HEK293 (cell line): ENCODE measurements around the gene GNG7.

Experiments used
- CTCF ChIA-PET: fragments of 350-600 bp; formaldehyde crosslinking; extraction: SDS; loops from one replicate; lab custom pipeline; 2021; ENCODE audit warnings: antibody characterized with exemption; lab: Yijun Ruan, JAX
- POLR2A ChIA-PET: fragments of 300-600 bp; formaldehyde crosslinking; extraction: SDS; loops from one replicate; lab custom pipeline; 2020; ENCODE audit warnings: antibody characterized with exemption, inconsistent platforms; lab: Yijun Ruan, JAX
- H3K27ac ChIP-seq: fragments of 200-500 bp; sonication (Bioruptor generic); 2 replicates; pipeline ENCODE4 v1.5.1; 2014; ENCODE audit warnings: low read depth, low read length, control low read depth, inconsistent platforms; ENCODE audit errors: extremely low read depth
- H3K36me3 ChIP-seq, 2 experiments: fragments of 200-500 bp in 1 of 2; sonication (Bioruptor generic) in 1 of 2; 1 replicate in 1 of 2; 2 replicates in 1 of 2; pipeline ENCODE4 v1.5.1; 2014 to 2017; ENCODE audit warnings: inconsistent platforms in 2 of 2, low read length in 2 of 2; ENCODE audit not compliant: control insufficient read depth in 2 of 2, insufficient read depth in 1 of 2
- H3K4me1 ChIP-seq: fragments of 200-500 bp; sonication (Bioruptor generic); 2 replicates; pipeline ENCODE4 v1.5.1; 2014; ENCODE audit warnings: mild to moderate bottlenecking, low read length, inconsistent platforms; ENCODE audit not compliant: control insufficient read depth, insufficient read depth
- H3K4me3 ChIP-seq: 2 replicates; pipeline ENCODE4 v1.5.1; 2011; ENCODE audit warnings: low read depth, mild to moderate bottlenecking, control low read depth, low read length, moderate library complexity
- H3K9me3 ChIP-seq: fragments of 200-500 bp; sonication (Bioruptor generic); 2 replicates; pipeline ENCODE4 v1.5.1; 2014; ENCODE audit warnings: low read depth, low read length, inconsistent platforms; ENCODE audit not compliant: control insufficient read depth, insufficient read depth
- AEBP2 ChIP-seq: fragments of 450-650 bp; formaldehyde crosslinking; IDR thresholded peaks from 2 replicates; pipeline ENCODE4 v1.5.1; 2016; ENCODE audit warnings: missing biosample characterization, missing genetic modification characterization, borderline replicate concordance
- ATF2 ChIP-seq: fragments of 450-650 bp; formaldehyde crosslinking; IDR thresholded peaks from 2 replicates; pipeline ENCODE4 v1.5.1; 2016; ENCODE audit warnings: missing biosample characterization, missing genetic modification characterization, low read depth
- BCL11B ChIP-seq: fragments of 450-650 bp; formaldehyde crosslinking; IDR thresholded peaks from 2 replicates; pipeline ENCODE4 v1.5.1; 2016; ENCODE audit warnings: low read depth, missing biosample characterization, missing genetic modification characterization
- FEZF1 ChIP-seq: fragments of 450-650 bp; formaldehyde crosslinking; IDR thresholded peaks from 2 replicates; pipeline ENCODE4 v1.5.1; 2016; ENCODE audit warnings: missing biosample characterization, missing genetic modification characterization
- INSM2 ChIP-seq: fragments of 450-650 bp; formaldehyde crosslinking; IDR thresholded peaks from 2 replicates; pipeline ENCODE4 v1.5.1; 2016; ENCODE audit warnings: missing biosample characterization, missing genetic modification characterization
- KLF17 ChIP-seq: fragments of 450-650 bp; formaldehyde crosslinking; IDR thresholded peaks from 2 replicates; pipeline ENCODE4 v1.5.1; 2016; ENCODE audit warnings: missing biosample characterization, missing genetic modification characterization
- PRDM10 ChIP-seq: fragments of 450-650 bp; formaldehyde crosslinking; IDR thresholded peaks from 2 replicates; pipeline ENCODE4 v1.5.1; 2016; ENCODE audit warnings: missing biosample characterization, missing genetic modification characterization
- SP3 ChIP-seq: fragments of 450-650 bp; formaldehyde crosslinking; IDR thresholded peaks from 2 replicates; pipeline ENCODE4 v1.5.1; 2016; ENCODE audit warnings: missing biosample characterization, missing genetic modification characterization
- SP7 ChIP-seq: fragments of 450-650 bp; formaldehyde crosslinking; IDR thresholded peaks from 2 replicates; pipeline ENCODE4 v1.5.1; 2016; ENCODE audit warnings: missing biosample characterization, missing genetic modification characterization
- TRIM28 ChIP-seq: IDR thresholded peaks from 2 replicates; pipeline ENCODE4 v1.6.1; 2011; ENCODE audit warnings: low read length, control low read depth, borderline replicate concordance
- TSHZ1 ChIP-seq: fragments of 450-650 bp; formaldehyde crosslinking; IDR thresholded peaks from 2 replicates; pipeline ENCODE4 v1.5.1; 2016; ENCODE audit warnings: missing biosample characterization, missing genetic modification characterization, borderline replicate concordance
- WT1 ChIP-seq: fragments of 450-650 bp; formaldehyde crosslinking; IDR thresholded peaks from 2 replicates; pipeline ENCODE4 v1.5.1; 2016; ENCODE audit warnings: missing biosample characterization, missing genetic modification characterization
- ZBTB17 ChIP-seq: fragments of 450-650 bp; formaldehyde crosslinking; IDR thresholded peaks from 2 replicates; pipeline ENCODE4 v1.5.1; 2016; ENCODE audit warnings: missing biosample characterization, missing genetic modification characterization
- ZEB2 ChIP-seq: fragments of 450-650 bp; formaldehyde crosslinking; IDR thresholded peaks from 2 replicates; pipeline ENCODE4 v1.5.1; 2016; ENCODE audit warnings: missing biosample characterization, missing genetic modification characterization
- ZNF10 ChIP-seq: fragments of 450-650 bp; formaldehyde crosslinking; IDR thresholded peaks from 2 replicates; pipeline ENCODE4 v1.5.1; 2017; ENCODE audit warnings: missing biosample characterization, missing genetic modification characterization
- ZNF133 ChIP-seq: fragments of 450-650 bp; formaldehyde crosslinking; IDR thresholded peaks from 2 replicates; pipeline ENCODE4 v1.5.1; 2016; ENCODE audit warnings: missing biosample characterization, missing genetic modification characterization
- ZNF26 ChIP-seq: fragments of 450-650 bp; formaldehyde crosslinking; IDR thresholded peaks from 2 replicates; pipeline ENCODE4 v1.5.1; 2016; ENCODE audit warnings: missing biosample characterization, missing genetic modification characterization
- ZNF324 ChIP-seq: fragments of 450-650 bp; formaldehyde crosslinking; IDR thresholded peaks from 2 replicates; pipeline ENCODE4 v1.5.1; 2016; ENCODE audit warnings: missing biosample characterization, missing genetic modification characterization
- ZNF335 ChIP-seq: fragments of 450-650 bp; formaldehyde crosslinking; conservative IDR thresholded peaks from 2 replicates; pipeline ENCODE4 v1.5.1; 2016; ENCODE audit warnings: missing biosample characterization, missing genetic modification characterization
- ZNF341 ChIP-seq: fragments of 450-650 bp; formaldehyde crosslinking; IDR thresholded peaks from 2 replicates; pipeline ENCODE4; 2016; ENCODE audit warnings: low read depth, missing biosample characterization, missing genetic modification characterization
- ZNF391 ChIP-seq: fragments of 450-650 bp; formaldehyde crosslinking; IDR thresholded peaks from 2 replicates; pipeline ENCODE4 v1.5.1; 2016; ENCODE audit warnings: low read depth, missing biosample characterization, missing genetic modification characterization, borderline replicate concordance
- ZNF654 ChIP-seq: fragments of 450-650 bp; formaldehyde crosslinking; IDR thresholded peaks from 2 replicates; pipeline ENCODE4 v1.5.1; 2016; ENCODE audit warnings: low read depth, missing biosample characterization, missing genetic modification characterization
- ZNF830 ChIP-seq: fragments of 450-650 bp; IDR thresholded peaks from 2 replicates; pipeline ENCODE4 v1.5.0; 2018; ENCODE audit warnings: missing biosample characterization, missing genetic modification characterization, low read depth, mild to moderate bottlenecking, moderate library complexity

The GNG7 gene

GRCh38 chr19:2507109-2507508 lies 195.4 kb downstream of the GNG7 start:
- CTCF ChIA-PET, result interaction anchor here (0.7 kb wide), 2 partner anchors 38 to 63 kb away, joined by 3 to 4 read pairs; no protein-coding TSS in a partner anchor
- Histone ChIP-seq H3K27ac (no peak overlapping the region; the same call in 1 of the 2 replicates), H3K4me1 (peaks cover 3% of the 10 kb centered on the region; the same call in 1 of the 2 replicates), H3K9me3 (no peaks in the 10 kb centered on the region), H3K36me3 (no peaks in the 10 kb centered on the region), H3K4me3 (peak overlapping the region; percentile 13; the same call in 1 of the 2 replicates)
- POLR2A ChIA-PET, result interaction anchor here (0.6 to 4.8 kb wide), 6 partner anchors 18 to 112 kb away, joined by 3 to 50 read pairs (median 4); partner anchors contain the start of gene GADD45B
- TF ChIP-seq SP7 (tag by site-specific recombination) (peak; percentile 70), INSM2 (tag by site-specific recombination) (0 out of 2 replicates have a peak, but pooled peaks have one; percentile 39), ZNF10 (tag by site-specific recombination) (no peak), ZNF26 (tag by site-specific recombination) (no peak), ZEB2 (tag by site-specific recombination) (peak; percentile 81; the same call in 1 of the 2 replicates), ZBTB17 (tag by site-specific recombination) (peak; percentile 51; the same call in 1 of the 2 replicates), SP3 (tag by site-specific recombination) (peak; percentile 29; the same call in 1 of the 2 replicates), ZNF654 (no peak), ZNF830 (no peak), ZNF335 (tag by site-specific recombination) (peak; percentile 78), ZNF324 (tag by site-specific recombination) (peak; percentile 54; the same call in 1 of the 2 replicates), WT1 (peak; percentile 69), ATF2 (tag by site-specific recombination) (0 out of 2 replicates have a peak, but pooled peaks have one; percentile 54), ZNF391 (tag by site-specific recombination) (no peak), FEZF1 (tag by site-specific recombination) (peak; percentile 90), AEBP2 (no peak), BCL11B (no peak), KLF17 (peak; percentile 87), TSHZ1 (tag by site-specific recombination) (no peak), ZNF341 (peak; percentile 11; the same call in 1 of the 2 replicates), TRIM28 (peak; percentile 60), PRDM10 (tag by site-specific recombination) (peak; percentile 94), ZNF133 (tag by site-specific recombination) (no peak)
